HepG2 (cell line): ENCODE measurements around the gene KAT14. TPM values are rescaled to one million over a fixed set of nuclear protein-coding genes. Genes with fewer than 3 reads are reported as not detected.

Experiments used
- AGO1 ChIP-seq: fragments of 200-400 bp; formaldehyde crosslinking; IDR thresholded peaks from 2 replicates; pipeline ENCODE4 v1.6.1; 2017; ENCODE audit warnings: mild to moderate bottlenecking, low read depth, low read length, moderate library complexity; ENCODE audit not compliant: poor library complexity, severe bottlenecking
- ARID4A ChIP-seq: sonication (generic); formaldehyde crosslinking; IDR thresholded peaks from 2 replicates; pipeline ENCODE4 v1.5.0; 2020; ENCODE audit warnings: mild to moderate bottlenecking, missing genetic modification reagents, borderline replicate concordance
- CEBPZ ChIP-seq: IDR thresholded peaks from 2 replicates; pipeline ENCODE4 v1.6.1; 2012; ENCODE audit warnings: low read length, improper control_type of control experiment
- FOXC1 ChIP-seq: sonication (generic); formaldehyde crosslinking; IDR thresholded peaks from 2 replicates; pipeline ENCODE4 v1.8.0; 2022; ENCODE audit warnings: mild to moderate bottlenecking, missing genetic modification reagents, borderline replicate concordance
- FUBP1 ChIP-seq: sonication (generic); formaldehyde crosslinking; IDR thresholded peaks from 2 replicates; pipeline ENCODE4 v1.5.1; 2020; ENCODE audit warnings: missing genetic modification reagents, mild to moderate bottlenecking, borderline replicate concordance
- MEIS1 ChIP-seq: sonication (generic); formaldehyde crosslinking; IDR thresholded peaks from 2 replicates; pipeline ENCODE4 v1.9.0; 2021; ENCODE audit warnings: mild to moderate bottlenecking, missing genetic modification reagents, moderate library complexity, borderline replicate concordance
- NBN ChIP-seq: fragments of 450-650 bp; conservative IDR thresholded peaks from 2 replicates; pipeline ENCODE4 v1.6.1; 2017
- SMYD3 ChIP-seq: sonication (generic); formaldehyde crosslinking; IDR thresholded peaks from 2 replicates; pipeline ENCODE4 v1.8.1; 2023; ENCODE audit warnings: mild to moderate bottlenecking, missing genetic modification reagents
- THAP11 ChIP-seq: IDR thresholded peaks from 2 replicates; pipeline ENCODE4 v1.6.1; 2016; ENCODE audit warnings: missing biosample characterization, missing genetic modification reagents
- ZBTB34 ChIP-seq: sonication (generic); formaldehyde crosslinking; IDR thresholded peaks from 2 replicates; pipeline ENCODE4 v1.8.0; 2022; ENCODE audit warnings: mild to moderate bottlenecking, missing genetic modification reagents
- ZFAT ChIP-seq: sonication (generic); formaldehyde crosslinking; conservative IDR thresholded peaks from 2 replicates; pipeline ENCODE4 v1.8.1; 2023; ENCODE audit warnings: missing genetic modification reagents, inconsistent platforms
- ZFP90 ChIP-seq: sonication (generic); formaldehyde crosslinking; IDR thresholded peaks from 2 replicates; pipeline ENCODE4 v1.8.0; 2022; ENCODE audit warnings: missing genetic modification reagents, mild to moderate bottlenecking, inconsistent platforms, borderline replicate concordance
- ZNF451 ChIP-seq: sonication (generic); formaldehyde crosslinking; IDR thresholded peaks from 2 replicates; pipeline ENCODE4 v1.5.0; 2020; ENCODE audit warnings: mild to moderate bottlenecking, missing genetic modification reagents
- ZNF530 ChIP-seq: sonication (generic); formaldehyde crosslinking; IDR thresholded peaks from 2 replicates; pipeline ENCODE4 v1.5.0; 2020; ENCODE audit warnings: low read depth, mild to moderate bottlenecking, missing genetic modification reagents
- ZNF691 ChIP-seq: sonication (generic); formaldehyde crosslinking; IDR thresholded peaks from 2 replicates; pipeline ENCODE4 v1.4.0; 2020; ENCODE audit warnings: missing genetic modification reagents, low read depth, mild to moderate bottlenecking, borderline replicate concordance
- polyA plus RNA-seq, 8 experiments: library from polyadenylated mRNA; depleted of rRNA in 3 of 8; stranded (reverse) in 7 of 8; unstranded in 1 of 8; fragments of >200 nt; fragmentation: Illumina TruSeq in 4 of 8; extraction: Trizol in 4 of 8; gene quantifications; 2 replicates each; pipeline versions ENCODE4 v1.2.1 to v1.2.3, GENCODE V29; 2011 to 2016; ENCODE audit warnings: low read depth in 4 of 8, missing spikeins in 1 of 8, mixed read lengths in 1 of 8; ENCODE audit not compliant: insufficient read depth in 1 of 8
- total RNA-seq, 5 experiments: library from RNA; depleted of rRNA; stranded (reverse); fragments of >200 nt; fragmentation: Illumina TruSeq; extraction: Trizol; gene quantifications; 2 replicates each; pipeline ENCODE4 v1.2.3, GENCODE V29; 2016; ENCODE audit warnings: low read depth in 1 of 5

KAT14 gene
- total and polyA plus RNA-seq, 2 of the 13 experiments (the other 11 are each of a cell fraction or from before 2014, with no cell fraction given) = 5.1 to 15.1 TPM

- no peak for TF ChIP-seq CEBPZ
- peak; percentile 96 for TF ChIP-seq ZFAT (CRISPR knock-in tag)
- peak; percentile 94; the same call in 1 of the 2 replicates for TF ChIP-seq MEIS1
- peak; percentile 93 for TF ChIP-seq THAP11 (CRISPR knock-in tag)
- peak; percentile 99 for TF ChIP-seq ZNF451
- peak; percentile 84 for TF ChIP-seq AGO1
- peak; percentile 87 for TF ChIP-seq FUBP1
- TF ChIP-seq ZFP90 (CRISPR knock-in tag) = peak; percentile 99
- peak; percentile 100 for TF ChIP-seq FOXC1 (CRISPR knock-in tag)
- TF ChIP-seq SMYD3 (CRISPR knock-in tag) = no peak
- peak; percentile 99 for TF ChIP-seq ARID4A (CRISPR knock-in tag)
- peak; percentile 97 for TF ChIP-seq ZNF530 (CRISPR knock-in tag)
- TF ChIP-seq ZNF691 (CRISPR knock-in tag) = peak; percentile 98
- TF ChIP-seq NBN = no peak
- peak; percentile 19; the same call in 1 of the 2 replicates for TF ChIP-seq ZBTB34 (CRISPR knock-in tag)
Observed at GRCh38 chr20:18137412-18138265, at the start of gene KAT14, which contains the start of gene PET117 (continued).
